Upper lobe of left lung (tissue), 6 donors: ENCODE data around the gene RASAL1. TPM values are rescaled to one million over a fixed set of nuclear protein-coding genes. Genes with fewer than 3 reads are reported as not detected.
A peak's percentile ranks its signal among the peaks of the same experiment; 100 is the strongest.

Experiments
- ATAC-seq, 2 donors: fragments of 200-7000 bp; cut with Tn5 transposase; one replicate each; pipeline ENCODE4 v1.9.1; 2022; ENCODE audit warnings: mild to moderate bottlenecking in 2 of 2, moderate library complexity in 2 of 2; ENCODE audit not compliant: low FRiP score in 2 of 2
- DNase-seq, 2 donors: peaks; one replicate each; pipeline ENCODE4 v3.0.0-alpha.2; 2019 to 2020
- H3K27ac ChIP-seq, 4 donors: fragments of 200-600 bp; sonication (generic); one replicate each; pipeline ENCODE4 v1.5.1; 2016 to 2019
- H3K27me3 ChIP-seq, 4 donors: fragments of 200-600 bp; sonication (generic); one replicate each; pipeline ENCODE4 v1.5.1; 2017 to 2019
- H3K36me3 ChIP-seq, 4 donors: fragments of 200-600 bp; sonication (generic); one replicate each; pipeline ENCODE4 v1.5.1; 2016 to 2019
- H3K4me1 ChIP-seq, 4 donors: fragments of 200-600 bp; sonication (generic); one replicate each; pipeline ENCODE4 v1.5.1; 2018 to 2019
- H3K4me3 ChIP-seq, 4 donors: fragments of 200-600 bp; sonication (generic); one replicate each; pipeline ENCODE4 v1.5.1; 2017 to 2019; ENCODE audit warnings: mild to moderate bottlenecking in 2 of 4, moderate library complexity in 1 of 4
- H3K9me3 ChIP-seq, 4 donors: fragments of 200-600 bp; sonication (generic); one replicate each; pipeline ENCODE4 v1.5.1; 2018 to 2019
- CTCF ChIP-seq, 6 experiments: fragments of 450-650 bp in 4 of 6; fragments of 200-600 bp in 2 of 6; sonication (generic) in 2 of 6; IDR thresholded peaks; one replicate each; pipeline ENCODE4 v1.5.1; 2016 to 2019; ENCODE audit warnings: antibody characterized with exemption in 6 of 6
- EP300 ChIP-seq, 4 donors: sonication (generic); formaldehyde crosslinking; IDR thresholded peaks; one replicate each; pipeline ENCODE4 v1.5.1; 2017; ENCODE audit warnings: antibody characterized with exemption in 4 of 4, control low read depth in 2 of 4
- POLR2A ChIP-seq, 4 donors: fragments of 450-650 bp; IDR thresholded peaks; one replicate each; pipeline ENCODE4 v1.5.1; 2016 to 2017; ENCODE audit warnings: antibody characterized with exemption in 4 of 4, mild to moderate bottlenecking in 2 of 4
- POLR2AphosphoS5 ChIP-seq, 2 donors: sonication (generic); formaldehyde crosslinking; IDR thresholded peaks; one replicate each; pipeline ENCODE4 v1.5.1; 2017; ENCODE audit warnings: antibody characterized with exemption in 2 of 2
- WGBS, 2 donors: methylation state at CpG; one replicate each; pipeline ENCODE4 v1.1.5; 2017 to 2018; 5-methylcytosine and 5-hydroxymethylcytosine counted together
- total RNA-seq, 6 donors: library from RNA; depleted of rRNA in 4 of 6; stranded (reverse); fragments of >200 nt in 4 of 6; gene quantifications; one replicate each; pipeline versions ENCODE4 v1.1.0 to v1.2.1, GENCODE V29; 2016 to 2021
- donor health status: DM: no; HTN: no; CAD: no; lungs with moderate emphysema.
- donor health status: DM: no; HTN: yes; CAD: no; lungs with severe emphysema.

RASAL1 gene
- total RNA-seq, 6 donors from 2014 or later = 0.27 to 4.2 (median 0.60) TPM; not detected in 3

- H3K36me3 ChIP-seq = no peaks in the 10 kb centered on the region
- no peak overlapping the region for H3K27ac ChIP-seq
- DNase-seq = no peak
- no peaks in the 10 kb centered on the region for H3K27me3 ChIP-seq
- no peak overlapping the region for H3K4me3 ChIP-seq
- H3K9me3 ChIP-seq = no peaks in the 10 kb centered on the region
- no peak for TF ChIP-seq POLR2A (IDR thresholded peaks at IDR 0.05)
- no peak for TF ChIP-seq CTCF (IDR thresholded peaks at IDR 0.05)
- TF ChIP-seq EP300 (IDR thresholded peaks at IDR 0.05) = no peak
- TF ChIP-seq POLR2AphosphoS5 (IDR thresholded peaks at IDR 0.05) = no peak
- no peak for ATAC-seq
- H3K4me1 ChIP-seq = peaks cover 0 to 5% (median 4%) of the 10 kb centered on the region in 4 donors
- WGBS, 2 donors = 79 to 84% methylated on average over 9 of the region's 9 CpGs
Measured at GRCh38 chr12:113082486-113083148, 52.9 kb downstream of the RASAL1 start.

- TF ChIP-seq POLR2AphosphoS5 (IDR thresholded peaks at IDR 0.05) (no peak), POLR2A (IDR thresholded peaks at IDR 0.05) (no peak), EP300 (IDR thresholded peaks at IDR 0.05) (no peak), CTCF (IDR thresholded peaks at IDR 0.05) (no peak)
- 74 to 75% methylated on average over 4 of the region's 4 CpGs for WGBS, 2 donors
- ATAC-seq = peak in 1 of 2 donors; percentile 30
- Histone ChIP-seq H3K27me3 (peaks cover 0 to 4% (median 0%) of the 10 kb centered on the region in 4 donors), H3K4me3 (no peak overlapping the region), H3K27ac (no peak overlapping the region), H3K9me3 (no peaks in the 10 kb centered on the region), H3K36me3 (no peaks in the 10 kb centered on the region), H3K4me1 (peaks cover 0 to 4% (median 2%) of the 10 kb centered on the region in 4 donors)
- no peak for DNase-seq
Measured at GRCh38 chr12:113081873-113082272, 53.7 kb downstream of the RASAL1 start.

- TF ChIP-seq POLR2AphosphoS5 (IDR thresholded peaks at IDR 0.05) = no peak
- no peak for TF ChIP-seq EP300 (IDR thresholded peaks at IDR 0.05)
- no peak for TF ChIP-seq POLR2A (IDR thresholded peaks at IDR 0.05)
- TF ChIP-seq CTCF (IDR thresholded peaks at IDR 0.05) = no peak
- H3K27me3 ChIP-seq = peaks cover 0 to 4% (median 0%) of the 10 kb centered on the region in 4 donors
- DNase-seq = peak in 1 of 2 donors; percentile 68
- 40 to 57% methylated on average over 1 to 18 of the region's 48 CpGs for whole genome bisulfite sequencing, 2 donors
- H3K36me3 ChIP-seq = no peaks in the 10 kb centered on the region
- H3K4me1 ChIP-seq = no peaks in the 10 kb centered on the region
- ATAC-seq = no peak
- no peak overlapping the region for H3K27ac ChIP-seq
- no peak overlapping the region for H3K4me3 ChIP-seq
- no peaks in the 10 kb centered on the region for H3K9me3 ChIP-seq
Measured at GRCh38 chr12:113077859-113078255, 57.7 kb downstream of the RASAL1 start.

GRCh38 chr12:113077057-113077858, 58.3 kb downstream of the RASAL1 start:
- TF ChIP-seq CTCF (IDR thresholded peaks at IDR 0.05) (no peak), POLR2A (IDR thresholded peaks at IDR 0.05) (no peak), EP300 (IDR thresholded peaks at IDR 0.05) (no peak), POLR2AphosphoS5 (IDR thresholded peaks at IDR 0.05) (no peak)
- DNase-seq (peak in 1 of 2 donors; percentile 74), ATAC-seq (no peak)
- no peaks in the 10 kb centered on the region for H3K4me1 ChIP-seq
- no peak overlapping the region for H3K4me3 ChIP-seq
- peaks cover 0 to 4% (median 0%) of the 10 kb centered on the region in 4 donors for H3K27me3 ChIP-seq
- WGBS, 2 donors = 30 to 47% methylated on average over 17 to 33 of the region's 70 CpGs
- no peaks in the 10 kb centered on the region for H3K9me3 ChIP-seq
- no peak overlapping the region for H3K27ac ChIP-seq
- no peaks in the 10 kb centered on the region for H3K36me3 ChIP-seq
